AML-193 (cell line): ENCODE results near the gene CAMKK2.
"Not testable (repeated sequence)": the region's sequence is repeated elsewhere in the genome, so short reads cannot be mapped to it uniquely, and the experiment has no call there.

ENCODE experiments used
- DNase-seq, 2 experiments: peaks; one replicate each; lab custom pipeline; 2025; lab: John Stamatoyannopoulos, UW

Gene CAMKK2

GRCh38 chr12:121223292-121224285, 72.9 kb downstream of the CAMKK2 start:
- peak; percentile 9 to 24 for DNase-seq

GRCh38 chr12:121222847-121223246, 73.7 kb downstream of the CAMKK2 start:
- DNase-seq = no peak

- no peak for DNase-seq
These were observed 77.0 kb downstream of the CAMKK2 start for GRCh38 chr12:121219353-121219986.

GRCh38 chr12:121218588-121219352, 77.7 kb downstream of the CAMKK2 start:
- DNase-seq = no peak

DNA sequence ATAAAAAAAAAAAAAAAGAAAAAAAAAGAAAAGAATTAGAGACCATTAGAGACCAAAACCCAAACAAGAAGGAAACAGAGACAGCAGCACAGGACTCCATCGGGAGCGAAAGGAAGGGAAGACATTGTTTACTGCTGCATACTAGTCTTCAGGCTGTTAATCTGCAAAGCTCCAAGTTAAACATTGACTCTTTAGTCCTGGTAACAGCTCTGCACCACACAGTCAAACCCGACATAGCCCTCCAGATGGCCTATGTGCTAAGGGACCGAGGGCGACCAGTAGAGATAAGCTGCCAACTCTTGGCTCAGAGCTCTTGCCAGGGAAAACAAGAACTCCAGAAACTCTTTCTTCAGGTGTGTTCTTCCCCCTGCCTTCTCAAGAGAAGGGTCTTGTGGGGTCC, 78.7 kb downstream of the CAMKK2 start:
- DNase-seq = no peak

- no peak for DNase-seq
These were observed 79.4 kb downstream of the CAMKK2 start for GRCh38 chr12:121217063-121217462.

DNA sequence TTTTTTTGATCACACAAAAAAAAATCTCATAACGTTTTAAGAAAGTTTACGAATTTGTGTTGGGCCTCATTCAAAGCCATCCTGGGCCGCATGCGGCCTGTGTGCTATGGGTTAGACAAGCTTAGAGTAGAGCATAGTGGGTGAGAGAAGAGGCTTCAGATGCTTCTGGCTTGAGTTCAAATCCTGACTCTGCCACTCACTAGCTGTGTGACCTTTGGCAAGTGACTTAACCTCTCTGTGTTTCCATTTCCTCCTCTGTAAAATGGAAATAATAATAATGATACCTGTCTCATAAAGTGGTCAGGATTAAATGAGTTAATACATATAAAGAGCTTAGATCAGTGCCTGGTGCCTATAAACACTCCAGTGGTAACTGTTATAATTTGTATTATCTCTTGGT, 80.4 kb downstream of the CAMKK2 start:
- DNase-seq = no peak

DNA sequence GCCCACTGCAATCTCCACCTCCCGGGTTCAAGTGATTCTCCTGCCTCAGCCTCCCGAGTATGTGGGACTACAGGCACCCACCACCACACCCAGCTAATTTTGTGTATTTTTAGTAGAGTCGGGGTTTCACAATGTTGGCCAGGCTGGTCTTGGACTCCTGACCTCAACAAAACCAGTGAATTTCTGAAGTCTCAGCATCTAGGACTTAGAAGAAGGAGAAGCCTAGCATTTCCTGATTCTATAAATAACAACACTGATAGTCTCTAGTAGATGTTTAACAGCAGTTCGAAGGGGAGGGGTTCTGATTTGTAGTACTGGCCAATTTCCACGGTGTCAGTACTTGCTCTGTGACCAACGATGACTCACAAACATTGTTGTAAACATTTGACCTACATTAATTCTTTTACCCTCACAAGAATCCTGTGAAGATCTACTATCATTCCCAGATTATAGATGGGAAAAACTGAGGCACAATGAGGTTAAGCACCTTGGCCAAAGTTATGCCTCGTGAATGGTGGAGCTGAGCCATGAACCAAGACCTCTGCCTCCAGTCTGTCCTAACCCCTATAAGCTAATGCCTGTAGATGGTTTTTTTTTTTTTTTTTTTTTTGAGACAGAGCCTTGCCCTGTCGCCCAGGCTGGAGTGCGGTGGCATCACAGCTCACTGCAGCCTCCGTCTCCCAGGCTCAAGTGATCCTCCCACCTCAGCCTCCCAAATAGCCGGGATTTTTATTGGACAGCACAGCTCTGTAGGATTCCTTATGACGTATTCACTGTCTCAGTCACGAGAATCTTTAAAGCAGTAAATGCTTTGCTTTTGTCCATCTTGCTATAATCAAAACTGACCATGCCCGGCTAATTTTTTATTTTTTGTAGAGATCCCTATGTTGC, 81.4 kb downstream of the CAMKK2 start:
- DNase-seq = peak; percentile 9 to 21

- peak; percentile 59 to 70 for DNase-seq
These were observed 82.2 kb downstream of the CAMKK2 start for GRCh38 chr12:121214166-121214777.

DNA sequence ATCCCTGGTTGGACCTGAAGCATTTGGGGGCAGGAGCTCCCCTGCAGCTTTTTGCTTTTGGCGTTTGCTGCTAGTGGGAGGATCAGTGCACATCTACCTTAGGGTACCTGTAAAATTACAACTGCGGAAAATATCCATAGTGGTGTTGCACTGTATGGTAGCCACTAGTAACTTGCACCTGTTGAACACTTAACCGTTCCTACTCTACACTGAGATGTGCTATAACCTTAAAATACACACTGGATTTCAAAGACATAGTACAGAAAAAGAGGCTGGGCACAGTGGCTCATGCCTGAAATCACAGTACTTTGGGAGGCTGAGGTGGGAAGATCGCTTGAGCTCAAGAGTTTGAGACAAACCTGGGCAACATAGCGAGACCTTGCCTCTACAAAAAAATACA, 83.6 kb downstream of the CAMKK2 start:
- no peak for DNase-seq

DNA sequence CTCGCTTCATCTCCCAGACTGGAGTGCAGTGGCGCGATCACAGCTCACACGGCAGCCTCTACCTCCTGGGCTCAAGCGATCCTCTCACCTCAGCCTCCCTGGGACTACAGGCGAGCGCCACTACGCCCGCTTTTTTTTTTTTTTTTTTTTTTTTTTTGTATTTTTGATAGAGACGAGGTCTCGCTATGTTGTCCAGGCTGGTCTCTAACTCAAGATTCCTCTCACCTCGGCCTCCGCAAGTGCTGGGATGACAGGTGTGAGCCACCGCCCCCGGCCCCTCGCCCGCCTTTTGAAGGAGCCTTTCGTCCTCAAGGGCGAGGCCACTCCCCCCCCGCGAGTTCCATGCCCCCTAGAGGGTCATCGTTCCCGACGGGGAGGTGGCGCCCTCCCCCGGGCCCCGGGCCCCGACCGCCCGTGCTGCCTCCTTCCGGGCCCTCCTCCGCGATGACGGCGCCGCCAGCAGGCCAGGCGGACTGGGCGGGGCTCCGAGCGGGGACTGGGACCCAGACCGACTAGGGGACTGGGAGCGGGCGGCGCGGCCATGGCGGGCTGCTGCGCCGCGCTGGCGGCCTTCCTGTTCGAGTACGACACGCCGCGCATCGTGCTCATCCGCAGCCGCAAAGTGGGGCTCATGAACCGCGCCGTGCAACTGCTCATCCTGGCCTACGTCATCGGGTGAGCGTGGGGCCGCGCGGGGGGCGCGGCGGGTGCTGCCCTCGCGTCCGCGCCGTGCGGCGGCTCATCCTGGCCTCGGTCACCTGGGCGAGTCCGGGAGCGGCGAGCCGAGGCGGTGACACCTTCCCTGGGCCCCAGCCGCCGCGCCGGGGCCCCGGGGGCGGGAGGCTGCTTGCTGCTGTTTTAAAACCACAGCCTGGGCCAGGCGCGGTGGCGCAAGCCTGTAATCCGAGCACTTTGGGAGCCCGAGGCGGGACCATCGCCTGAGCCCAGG, 86.6 kb downstream of the CAMKK2 start, which contains the start of gene P2RX4:
TSS of gene P2RX4 (plus strand) at position 506 of the 949 bp plus-strand sequence. CDS start at position 542, 36 bp downstream.
- peak; percentile 77 for DNase-seq

GRCh38 chr12:121209221-121209620, 87.3 kb downstream of the CAMKK2 start:
- DNase-seq = no peak

- not testable (repeated sequence) for DNase-seq
These were observed 87.9 kb downstream of the CAMKK2 start for GRCh38 chr12:121208571-121208970.

GRCh38 chr12:121205491-121205890, 91.0 kb downstream of the CAMKK2 start:
- no peak for DNase-seq

DNA sequence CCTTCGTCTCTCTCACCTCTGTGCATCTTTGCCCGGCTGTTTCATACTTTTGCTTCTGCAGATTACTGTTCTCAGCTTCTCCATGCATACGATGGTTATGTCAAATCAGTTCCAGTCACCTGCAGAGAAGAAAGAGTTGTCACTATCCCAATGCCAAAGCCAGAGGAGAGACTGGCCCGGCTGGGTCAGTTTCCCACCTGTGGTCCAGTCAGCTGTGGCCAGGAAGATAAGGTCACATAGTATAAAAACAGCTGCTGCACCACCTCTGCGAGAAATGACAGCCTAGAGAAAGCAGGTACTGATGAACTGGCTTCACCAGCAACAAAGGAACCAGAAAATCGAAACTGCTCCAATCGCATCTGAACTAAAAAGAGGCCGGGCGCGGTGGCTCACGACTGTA, 93.0 kb downstream of the CAMKK2 start:
- DNase-seq = no peak

DNA sequence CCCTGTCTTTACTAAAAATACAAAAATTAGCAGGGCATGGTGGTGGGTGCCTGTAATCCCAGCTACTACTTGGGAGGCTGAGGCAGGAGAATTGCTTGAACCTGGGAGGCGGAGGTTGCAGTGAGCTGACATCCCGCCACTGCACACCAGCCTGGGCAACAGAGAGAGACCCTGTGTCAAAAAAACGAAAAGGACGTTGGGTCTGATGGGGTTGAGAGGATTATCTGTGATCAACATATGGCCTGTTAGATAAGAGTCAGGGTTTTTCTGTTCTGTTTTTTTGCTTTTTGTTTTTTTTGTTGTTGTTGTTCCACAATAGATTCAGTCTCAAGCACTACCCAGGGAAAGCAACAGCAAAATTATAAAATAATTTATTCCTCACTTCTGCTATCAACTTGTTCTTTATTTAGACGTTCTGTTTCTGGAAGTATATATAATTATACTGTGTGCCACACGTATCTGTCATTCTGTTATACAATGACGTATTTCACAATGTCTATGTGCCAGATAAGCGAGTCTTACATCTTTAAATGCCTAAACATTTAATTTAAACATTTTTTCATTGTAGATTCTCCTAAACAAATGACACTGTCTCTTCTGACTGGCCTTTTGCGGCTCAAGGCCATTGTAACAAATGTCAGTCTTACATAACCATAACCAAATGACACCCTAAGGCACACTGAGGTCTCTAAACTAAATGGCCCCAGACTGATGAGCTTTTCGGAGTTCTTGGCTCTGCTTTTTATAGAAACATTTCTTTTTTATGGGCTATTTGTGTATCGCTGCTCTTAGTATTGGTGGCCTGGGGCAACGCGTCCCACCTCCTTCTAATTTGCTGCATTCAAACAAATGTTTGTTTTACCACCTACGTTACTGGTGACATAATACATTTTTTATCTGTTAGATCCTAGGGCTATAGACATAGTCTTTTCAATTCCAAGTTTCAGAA, 93.8 kb downstream of the CAMKK2 start:
- DNase-seq = no peak

GRCh38 chr12:121201140-121201539, 95.4 kb downstream of the CAMKK2 start:
- DNase-seq = not testable (repeated sequence)

DNA sequence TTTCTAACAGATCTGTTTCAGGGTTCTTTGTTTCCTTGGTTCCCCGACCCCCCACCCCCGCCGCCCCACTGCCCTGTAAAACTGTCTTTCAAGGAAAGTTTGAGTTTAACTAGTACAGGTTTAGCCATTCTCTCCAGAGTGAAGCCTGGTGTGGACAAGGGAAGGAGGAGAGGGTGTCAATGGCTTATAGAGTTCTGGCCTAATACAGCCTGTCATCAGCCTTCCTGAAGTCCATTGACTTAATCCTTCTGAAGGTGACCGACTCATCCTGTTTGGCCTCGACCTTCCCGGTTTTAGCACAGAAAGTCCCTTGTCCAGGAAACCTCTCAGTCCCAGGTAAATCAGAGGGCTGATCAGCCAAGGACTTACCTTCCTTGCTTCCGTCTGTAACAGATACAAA, 97.6 kb downstream of the CAMKK2 start:
- DNase-seq = no peak
